GM12878 (cell line): Measurements from ENCODE around the gene GUCY1B1. TPM values are rescaled to one million over a fixed set of nuclear protein-coding genes. Genes with fewer than 3 reads are reported as not detected.

ENCODE experiments used
- ATAC-seq: fragments of 200-7000 bp; cut with Tn5 transposase; 3 replicates; pipeline ENCODE4 v1.9.1; 2020; ENCODE audit warnings: mild to moderate bottlenecking, moderate library complexity
- BruUV-seq: library from RNA; stranded (reverse); fragments of 400-500 nt; replicated peaks from 2 replicates; lab custom pipeline; 2021; lab: Mats Ljungman, UMichigan
- CTCF ChIA-PET: fragments of 300-600 bp; sonication (Branson Sonifier 250); formaldehyde crosslinking; extraction: SDS; loops from one replicate; lab custom pipeline; 2021; ENCODE audit warnings: inconsistent platforms; lab: Yijun Ruan, JAX
- POLR2A ChIA-PET: fragments of 350-600 bp; formaldehyde crosslinking; extraction: SDS; loops from one replicate; lab custom pipeline; 2021; ENCODE audit warnings: inconsistent platforms; lab: Charles Lee
- RAD21 ChIA-PET: fragments of 300-600 bp; sonication (Branson Sonifier 250); formaldehyde crosslinking; loops from one replicate; lab custom pipeline; 2023; ENCODE audit warnings: antibody characterized with exemption; ENCODE audit not compliant: unreplicated experiment; lab: Charles Lee
- SMC1A ChIA-PET: fragments of 300-600 bp; sonication (Branson Sonifier 250); formaldehyde crosslinking; loops from one replicate; lab custom pipeline; 2023; ENCODE audit not compliant: unreplicated experiment, uncharacterized antibody; lab: Charles Lee
- DNase-seq: peaks from one replicate; pipeline ENCODE4 v3.0.0-alpha.2; 2011; ENCODE audit warnings: low read depth, low spot score
- FAIRE-seq: peaks from 3 replicates; lab custom pipeline; 2011; peaks lifted over from hg19 to GRCh38; lab: Jason Lieb, UNC
- H2AFZ ChIP-seq: 2 replicates; pipeline ENCODE4 v1.6.0; 2011; ENCODE audit warnings: low read depth, low read length, control low read depth; ENCODE audit not compliant: control insufficient read depth
- H3K27ac ChIP-seq: 2 replicates; pipeline ENCODE4 v1.5.1; 2011; ENCODE audit warnings: control low read depth; ENCODE audit not compliant: control insufficient read depth, insufficient read depth
- H3K27me3 ChIP-seq, 2 experiments: replicated peaks in 1 of 2; 2 replicates each; pipeline versions ENCODE4 v1.6.0 to v1.6.1; 2011; ENCODE audit warnings: low read length in 1 of 2; ENCODE audit not compliant: control insufficient read depth in 2 of 2, insufficient read depth in 2 of 2
- H3K36me3 ChIP-seq, 2 experiments: 2 replicates each; pipeline ENCODE4 v1.5.1; 2011; ENCODE audit warnings: low read length in 1 of 2; ENCODE audit not compliant: control insufficient read depth in 2 of 2, insufficient read depth in 2 of 2
- H3K4me1 ChIP-seq: 2 replicates; pipeline ENCODE4 v1.6.1; 2011; ENCODE audit warnings: mild to moderate bottlenecking, low read length, moderate library complexity, mixed read lengths; ENCODE audit not compliant: control insufficient read depth, insufficient read depth
- H3K4me2 ChIP-seq: 2 replicates; pipeline ENCODE4 v1.6.0; 2011; ENCODE audit warnings: control low read depth; ENCODE audit not compliant: control insufficient read depth, insufficient read depth
- H3K4me3 ChIP-seq: fragments of 200-600 bp; sonication (generic); 2 replicates; pipeline ENCODE4 v1.5.1; 2016
- H3K79me2 ChIP-seq: 2 replicates; pipeline ENCODE4 v1.6.0; 2011; ENCODE audit warnings: low read length; ENCODE audit not compliant: control insufficient read depth, insufficient read depth
- H3K9ac ChIP-seq: 2 replicates; pipeline ENCODE4 v1.8.0; 2011; ENCODE audit warnings: low read length, control low read depth, mixed read lengths; ENCODE audit not compliant: control insufficient read depth, insufficient read depth
- H3K9me3 ChIP-seq: replicated peaks from 3 replicates; pipeline ENCODE4 v1.5.1; 2011; ENCODE audit warnings: mild to moderate bottlenecking, low read length; ENCODE audit not compliant: control insufficient read depth, insufficient read depth
- H4K20me1 ChIP-seq: 2 replicates; pipeline ENCODE4 v1.6.0; 2011; ENCODE audit not compliant: control insufficient read depth, insufficient read depth
- CBFB ChIP-seq: IDR thresholded peaks from 2 replicates; pipeline ENCODE4 v1.6.1; 2016; ENCODE audit warnings: antibody characterized with exemption, low read depth
- CBX3 ChIP-seq: fragments of 200-600 bp; sonication (generic); IDR thresholded peaks from 2 replicates; pipeline ENCODE4 v1.6.1; 2016; ENCODE audit warnings: low read depth, borderline replicate concordance
- EED ChIP-seq: sonication (generic); IDR thresholded peaks from 2 replicates; pipeline ENCODE4 v1.6.1; 2016; ENCODE audit warnings: antibody characterized with exemption, low read depth
- EZH2 ChIP-seq: IDR thresholded peaks from 2 replicates; pipeline ENCODE4 v1.6.1; 2012; ENCODE audit warnings: low read depth, mild to moderate bottlenecking, control low read depth, inconsistent platforms, low read length, borderline replicate concordance; ENCODE audit not compliant: control insufficient read depth
- FOS ChIP-seq: IDR thresholded peaks from 3 replicates; pipeline ENCODE4 v1.6.1; 2011; ENCODE audit warnings: borderline replicate concordance; ENCODE audit not compliant: insufficient read length; ENCODE audit errors: extremely low read depth
- GABPA ChIP-seq: IDR thresholded peaks from 2 replicates; pipeline ENCODE4 v1.6.1; 2014; ENCODE audit warnings: antibody characterized with exemption, low read depth, mild to moderate bottlenecking, inconsistent platforms
- IRF4 ChIP-seq: IDR thresholded peaks from 2 replicates; pipeline ENCODE4 v1.6.1; 2011; ENCODE audit warnings: low read depth, low read length
- LARP7 ChIP-seq: fragments of 450-650 bp; IDR thresholded peaks from 2 replicates; pipeline ENCODE4 v1.6.1; 2017; ENCODE audit warnings: mild to moderate bottlenecking
- PAX8 ChIP-seq: fragments of 450-650 bp; IDR thresholded peaks from 2 replicates; pipeline ENCODE4 v1.6.1; 2017; ENCODE audit warnings: mild to moderate bottlenecking, moderate library complexity
- SIN3A ChIP-seq: IDR thresholded peaks from 2 replicates; pipeline ENCODE4 v1.6.1; 2012; ENCODE audit warnings: low read depth, low read length, improper control_type of control experiment
- SMC3 ChIP-seq: IDR thresholded peaks from 2 replicates; pipeline ENCODE4 v1.6.1; 2011; ENCODE audit warnings: low read length, improper control_type of control experiment, borderline replicate concordance
- STAT1 ChIP-seq: fragments of 450-650 bp; conservative IDR thresholded peaks from 2 replicates; pipeline ENCODE4 v1.6.1; 2014; ENCODE audit warnings: antibody characterized with exemption, mild to moderate bottlenecking
- WGBS: methylation state at CpG from one replicate; pipeline ENCODE4 v1.1.6; 2016; ENCODE audit warnings: low lambda C conversion rate; ENCODE audit not compliant: insufficient replicate concordance, insufficient coverage; ENCODE audit errors: missing lambda C conversion rate; 5-methylcytosine and 5-hydroxymethylcytosine counted together
- in situ Hi-C: fragments of 300-500 bp; cut with MboI; formaldehyde crosslinking; loops from 9 replicates; pipeline ENCODE4 v1.14.3; 2018; ENCODE audit warnings: mixed read lengths
- intact Hi-C: fragments of 100-400 bp; cut with micrococcal nuclease; formaldehyde crosslinking; loops from one replicate; pipeline ENCODE4 v1.14.2; 2022; ENCODE audit not compliant: unreplicated experiment
- polyA plus RNA-seq, 11 experiments: library from polyadenylated mRNA; depleted of rRNA in 4 of 11; unstranded in 6 of 11; stranded (reverse) in 5 of 11; fragments of >200 nt; fragmentation: Nextera tagmentation in 4 of 11; fragmentation: Illumina TruSeq in 1 of 11; extraction: Ambion mirVana in 4 of 11; extraction: Trizol in 1 of 11; gene quantifications; 1 replicate in 1 of 11; 2 replicates in 10 of 11; pipeline versions ENCODE4 v1.2.1 to v1.2.3, GENCODE V29; 2011 to 2016; ENCODE audit warnings: inconsistent platforms in 2 of 11, missing spikeins in 2 of 11, low read depth in 1 of 11
- total RNA-seq, 4 experiments: library from RNA; depleted of rRNA in 3 of 4; stranded (reverse); fragments of >200 nt in 3 of 4; fragmentation: Illumina TruSeq in 1 of 4; extraction: Trizol in 1 of 4; gene quantifications; 2 replicates each; pipeline versions ENCODE4 v1.2.1 to v1.2.3, GENCODE V29; 2013 to 2021
- TF ChIP-seq, protein P1 (sequence below): fragments of 450-650 bp; IDR thresholded peaks from 2 replicates; pipeline ENCODE4 v1.6.1; 2017; ENCODE audit warnings: low read depth, mild to moderate bottlenecking, moderate library complexity
- TF ChIP-seq, protein P2 (sequence below): fragments of 450-650 bp; IDR thresholded peaks from 2 replicates; pipeline ENCODE4 v1.6.1; 2016; ENCODE audit warnings: mild to moderate bottlenecking
- TF ChIP-seq, protein P3 (sequence below): fragments of 450-650 bp; IDR thresholded peaks from 2 replicates; pipeline ENCODE4 v1.6.1; 2018; ENCODE audit warnings: borderline replicate concordance, mild to moderate bottlenecking; ENCODE audit not compliant: partially characterized antibody

Gene GUCY1B1
- total and polyA plus RNA-seq, 10 of the 15 experiments (the other 5 are each of a cell fraction or from before 2014, with no cell fraction given) = 0.60 to 38.5 (median 1.4) TPM

DNA sequence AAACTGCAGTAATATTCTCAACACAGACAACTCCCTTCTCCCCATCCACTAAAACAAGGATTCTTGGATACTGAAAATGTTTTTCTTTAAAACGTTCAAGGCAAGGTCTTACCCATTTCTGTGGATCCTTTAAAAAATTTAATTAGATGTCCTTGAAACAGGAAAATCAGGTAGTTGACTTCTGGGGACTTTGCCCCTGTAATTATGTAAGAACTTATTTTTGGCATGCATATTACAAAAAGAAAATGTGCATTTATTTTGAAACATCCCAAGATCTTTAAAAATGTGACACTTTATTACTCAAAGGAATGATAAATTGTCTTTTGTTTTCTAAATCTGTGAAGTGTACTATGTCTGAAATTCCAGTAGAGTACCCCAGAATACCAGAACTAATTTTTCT, 25.8 kb downstream of the GUCY1B1 start:
- no peaks in the 10 kb centered on the region for H4K20me1 ChIP-seq
- H3K4me3 ChIP-seq = no peak overlapping the region
- ChIA-PET CTCF (interaction anchor here (0.7 to 3.6 kb wide), 12 partner anchors 11 to 345 kb away, joined by 3 to 27 read pairs (median 4); partner anchors contain the start of gene CTSO), SMC1A (interaction anchor here (0.8 to 6.5 kb wide), 8 partner anchors 12 to 358 kb away, joined by 3 to 68 read pairs (median 5); no protein-coding TSS in a partner anchor), POLR2A (interaction anchor here (1.5 kb wide), 1 partner anchor 73 kb away, joined by 5 read pairs; no protein-coding TSS in a partner anchor), RAD21 (interaction anchor here (0.9 to 2.4 kb wide), 8 partner anchors 12 to 256 kb away, joined by 3 to 17 read pairs (median 4); no protein-coding TSS in a partner anchor)
- 0% methylated on average over 1 of the region's 1 CpG for WGBS
- H3K36me3 ChIP-seq = no peaks in the 10 kb centered on the region
- no peak overlapping the region for H3K27ac ChIP-seq
- DNase-seq (no peak), ATAC-seq (no peak), FAIRE-seq (no peak)
- in situ Hi-C loops = loop anchor here (25.0 kb wide), 2 partner anchors 797 to 972 kb away; no protein-coding TSS in a partner anchor
- intact Hi-C loops = loop anchor here (5.0 kb wide), 2 partner anchors 802 to 977 kb away; no protein-coding TSS in a partner anchor
- H2AFZ ChIP-seq = no peak overlapping the region
- H3K79me2 ChIP-seq = no peaks in the 10 kb centered on the region
- H3K9me3 ChIP-seq = no peaks in the 10 kb centered on the region
- H3K27me3 ChIP-seq = no peaks in the 10 kb centered on the region
- H3K4me1 ChIP-seq = no peaks in the 10 kb centered on the region
- no peak overlapping the region for H3K4me2 ChIP-seq
- TF ChIP-seq, protein P1, sequence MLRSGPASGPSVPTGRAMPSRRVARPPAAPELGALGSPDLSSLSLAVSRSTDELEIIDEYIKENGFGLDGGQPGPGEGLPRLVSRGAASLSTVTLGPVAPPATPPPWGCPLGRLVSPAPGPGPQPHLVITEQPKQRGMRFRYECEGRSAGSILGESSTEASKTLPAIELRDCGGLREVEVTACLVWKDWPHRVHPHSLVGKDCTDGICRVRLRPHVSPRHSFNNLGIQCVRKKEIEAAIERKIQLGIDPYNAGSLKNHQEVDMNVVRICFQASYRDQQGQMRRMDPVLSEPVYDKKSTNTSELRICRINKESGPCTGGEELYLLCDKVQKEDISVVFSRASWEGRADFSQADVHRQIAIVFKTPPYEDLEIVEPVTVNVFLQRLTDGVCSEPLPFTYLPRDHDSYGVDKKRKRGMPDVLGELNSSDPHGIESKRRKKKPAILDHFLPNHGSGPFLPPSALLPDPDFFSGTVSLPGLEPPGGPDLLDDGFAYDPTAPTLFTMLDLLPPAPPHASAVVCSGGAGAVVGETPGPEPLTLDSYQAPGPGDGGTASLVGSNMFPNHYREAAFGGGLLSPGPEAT = no peak
- TF ChIP-seq, protein P2, sequence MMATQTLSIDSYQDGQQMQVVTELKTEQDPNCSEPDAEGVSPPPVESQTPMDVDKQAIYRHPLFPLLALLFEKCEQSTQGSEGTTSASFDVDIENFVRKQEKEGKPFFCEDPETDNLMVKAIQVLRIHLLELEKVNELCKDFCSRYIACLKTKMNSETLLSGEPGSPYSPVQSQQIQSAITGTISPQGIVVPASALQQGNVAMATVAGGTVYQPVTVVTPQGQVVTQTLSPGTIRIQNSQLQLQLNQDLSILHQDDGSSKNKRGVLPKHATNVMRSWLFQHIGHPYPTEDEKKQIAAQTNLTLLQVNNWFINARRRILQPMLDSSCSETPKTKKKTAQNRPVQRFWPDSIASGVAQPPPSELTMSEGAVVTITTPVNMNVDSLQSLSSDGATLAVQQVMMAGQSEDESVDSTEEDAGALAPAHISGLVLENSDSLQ = no peak
- TF ChIP-seq FOS = no peak
- TF ChIP-seq GABPA = no peak
- TF ChIP-seq PAX8 = no peak
- TF ChIP-seq SIN3A = no peak
- TF ChIP-seq STAT1 = no peak
- no peak for TF ChIP-seq CBFB
- TF ChIP-seq EZH2 = no peak
- TF ChIP-seq LARP7 = no peak
- TF ChIP-seq CBX3 = no peak
- TF ChIP-seq IRF4 = no peak
- no peak for TF ChIP-seq EED
- no peak for TF ChIP-seq SMC3
- TF ChIP-seq, protein P3, sequence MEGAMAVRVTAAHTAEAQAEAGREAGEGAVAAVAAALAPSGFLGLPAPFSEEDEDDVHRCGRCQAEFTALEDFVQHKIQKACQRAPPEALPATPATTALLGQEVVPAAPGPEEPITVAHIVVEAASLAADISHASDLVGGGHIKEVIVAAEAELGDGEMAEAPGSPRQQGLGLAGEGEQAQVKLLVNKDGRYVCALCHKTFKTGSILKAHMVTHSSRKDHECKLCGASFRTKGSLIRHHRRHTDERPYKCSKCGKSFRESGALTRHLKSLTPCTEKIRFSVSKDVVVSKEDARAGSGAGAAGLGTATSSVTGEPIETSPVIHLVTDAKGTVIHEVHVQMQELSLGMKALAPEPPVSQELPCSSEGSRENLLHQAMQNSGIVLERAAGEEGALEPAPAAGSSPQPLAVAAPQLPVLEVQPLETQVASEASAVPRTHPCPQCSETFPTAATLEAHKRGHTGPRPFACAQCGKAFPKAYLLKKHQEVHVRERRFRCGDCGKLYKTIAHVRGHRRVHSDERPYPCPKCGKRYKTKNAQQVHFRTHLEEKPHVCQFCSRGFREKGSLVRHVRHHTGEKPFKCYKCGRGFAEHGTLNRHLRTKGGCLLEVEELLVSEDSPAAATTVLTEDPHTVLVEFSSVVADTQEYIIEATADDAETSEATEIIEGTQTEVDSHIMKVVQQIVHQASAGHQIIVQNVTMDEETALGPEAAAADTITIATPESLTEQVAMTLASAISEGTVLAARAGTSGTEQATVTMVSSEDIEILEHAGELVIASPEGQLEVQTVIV = no peak
- TF ChIP-seq, all 136 proteins: peak for 0
- BruUV-seq = no TSS peak
- no peak overlapping the region for H3K9ac ChIP-seq
